ENCODE results near the gene LRRN2. TPM values are rescaled to one million over a fixed set of nuclear protein-coding genes. Genes with fewer than 3 reads are reported as not detected.

LRRN2 gene
- total RNA-seq, 4 donors from 2014 or later, result 1.8 to 6.4 (median 4.1) TPM

GRCh38 chr1:204712708-204713430, 27.3 kb upstream of the LRRN2 start:
- DNase-seq (ENCODE audit: low spot score), result no peak
- no peak for TF ChIP-seq CTCF (IDR thresholded peaks at IDR 0.05)
- no peak for ATAC-seq (ENCODE audit: low FRiP score)

GRCh38 chr1:204711947-204712701, 26.6 kb upstream of the LRRN2 start:
- TF ChIP-seq CTCF (IDR thresholded peaks at IDR 0.05), result no peak
- DNase-seq (ENCODE audit: low spot score), result no peak
- ATAC-seq (ENCODE audit: low FRiP score), result no peak

GRCh38 chr1:204711103-204711946, 25.8 kb upstream of the LRRN2 start:
- ATAC-seq (ENCODE audit: low FRiP score), result no peak
- no peak for DNase-seq (ENCODE audit: low spot score)
- no peak for TF ChIP-seq CTCF (IDR thresholded peaks at IDR 0.05)

- ATAC-seq (ENCODE audit: low FRiP score), result no peak
- no peak for TF ChIP-seq CTCF (IDR thresholded peaks at IDR 0.05)
These were observed 24.7 kb upstream of the LRRN2 start for GRCh38 chr1:204709960-204710912.

GRCh38 chr1:204709021-204709420, 23.5 kb upstream of the LRRN2 start:
- ATAC-seq (ENCODE audit: low FRiP score), result no peak

More at GRCh38 chr1:204709960-204710912, 24.7 kb upstream of the LRRN2 start:
- no peak for DNase-seq (ENCODE audit: low spot score)

More at GRCh38 chr1:204709021-204709420, 23.5 kb upstream of the LRRN2 start:
- TF ChIP-seq CTCF (IDR thresholded peaks at IDR 0.05), result no peak
- DNase-seq (ENCODE audit: low spot score), result no peak
